ENCODE results near the gene FOSB. TPM values are rescaled to one million over a fixed set of nuclear protein-coding genes. Genes with fewer than 3 reads are reported as not detected.

Gene FOSB
- total and polyA plus RNA-seq, 2 experiments from 2014 or later: 8.3 to 11.9 TPM

- H3K79me2 ChIP-seq (ENCODE audit: insufficient read depth): no peaks in the 10 kb centered on the region
- H3F3A ChIP-seq (ENCODE audit: insufficient read depth): 0 out of 2 replicates have a peak, but pooled peaks cover 5% of the 10 kb centered on the region
- H3K27ac ChIP-seq: no peak overlapping the region
- H2AFZ ChIP-seq: peak overlapping the region; percentile 93
- peak overlapping the region; percentile 85 for H3K4me3 ChIP-seq
- H4K20me1 ChIP-seq (ENCODE audit: insufficient read depth): no peaks in the 10 kb centered on the region
- H3K36me3 ChIP-seq (ENCODE audit: low read depth): no peaks in the 10 kb centered on the region
- peak overlapping the region; percentile 91 for H3K4me2 ChIP-seq (ENCODE audit: unreplicated experiment)
- H3K4me1 ChIP-seq (ENCODE audit: insufficient read depth): no peaks in the 10 kb centered on the region; the same call in 1 of the 2 replicates
- H3K9ac ChIP-seq: peak overlapping the region; percentile 69
- 6 to 7% methylated on average over 27 to 35 of the region's 35 CpGs for WGBS, 2 experiments (ENCODE audit: low coverage in 1 of 2, low lambda C conversion rate in 2 of 2, missing lambda C conversion rate in 2 of 2)
- no peaks in the 10 kb centered on the region for H3K9me3 ChIP-seq (ENCODE audit: low read depth)
- TF ChIP-seq EZH2 (IDR thresholded peaks at IDR 0.05; ENCODE audit: insufficient read depth, poor library complexity, severe bottlenecking) (no peak), EZH2phosphoT487 (IDR thresholded peaks at IDR 0.05; ENCODE audit: insufficient read depth, low read depth) (no peak)
- in situ Hi-C loops (cut with MboI): no loop called here
- no peaks in the 10 kb centered on the region for H3K27me3 ChIP-seq (replicated peaks; ENCODE audit: insufficient read depth)
- peak; percentile 98 for DNase-seq
- H3K9me2 ChIP-seq (ENCODE audit: insufficient read depth): no peaks in the 10 kb centered on the region
Observed at GRCh38 chr19:45485305-45486077, 17.7 kb downstream of the FOSB start.

DNA sequence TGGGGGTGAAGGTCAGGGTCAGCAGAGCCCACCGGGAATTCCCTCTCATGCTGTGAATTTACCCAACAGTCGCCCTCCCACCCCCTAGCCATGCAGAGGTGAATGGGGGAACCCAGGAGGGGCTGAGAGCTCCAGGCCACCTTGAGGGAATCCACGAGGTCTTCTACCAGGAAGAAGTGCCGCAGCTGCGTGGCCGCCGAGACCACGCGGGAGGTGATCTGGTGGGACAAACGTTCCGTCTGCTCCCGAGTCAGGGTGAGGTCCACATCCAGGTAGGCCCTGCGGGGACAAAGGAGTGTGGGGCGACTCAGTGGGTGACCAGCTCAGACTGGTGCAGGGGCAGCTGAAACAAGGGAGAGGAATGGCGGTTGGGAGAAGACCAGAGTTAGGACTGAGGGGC lies 20.9 kb downstream of the FOSB start:
- H3F3A ChIP-seq (ENCODE audit: insufficient read depth): 0 out of 2 replicates have a peak, but pooled peaks cover 5% of the 10 kb centered on the region
- no peaks in the 10 kb centered on the region; the same call in 1 of the 2 replicates for H3K4me1 ChIP-seq (ENCODE audit: insufficient read depth)
- TF ChIP-seq EZH2 (IDR thresholded peaks at IDR 0.05; ENCODE audit: insufficient read depth, poor library complexity, severe bottlenecking): no peak
- TF ChIP-seq EZH2phosphoT487 (IDR thresholded peaks at IDR 0.05; ENCODE audit: insufficient read depth, low read depth): no peak
- WGBS, 2 experiments (ENCODE audit: low coverage in 1 of 2, low lambda C conversion rate in 2 of 2, missing lambda C conversion rate in 2 of 2): 89 to 92% methylated on average over 15 of the region's 15 CpGs
- H3K27me3 ChIP-seq (replicated peaks; ENCODE audit: insufficient read depth): no peaks in the 10 kb centered on the region
- H3K36me3 ChIP-seq (ENCODE audit: low read depth): no peaks in the 10 kb centered on the region
- H3K9ac ChIP-seq: no peak overlapping the region
- H3K9me3 ChIP-seq (ENCODE audit: low read depth): no peaks in the 10 kb centered on the region
- no peaks in the 10 kb centered on the region for H3K79me2 ChIP-seq (ENCODE audit: insufficient read depth)
- H3K4me3 ChIP-seq: no peak overlapping the region
- H4K20me1 ChIP-seq (ENCODE audit: insufficient read depth): no peaks in the 10 kb centered on the region
- H3K27ac ChIP-seq: no peak overlapping the region
- no peak for DNase-seq
- in situ Hi-C loops (cut with MboI): no loop called here
- H2AFZ ChIP-seq: no peak overlapping the region
- H3K9me2 ChIP-seq (ENCODE audit: insufficient read depth): no peaks in the 10 kb centered on the region
- H3K4me2 ChIP-seq (ENCODE audit: unreplicated experiment): no peak overlapping the region

- Histone ChIP-seq H3F3A (ENCODE audit: insufficient read depth) (0 out of 2 replicates have a peak, but pooled peaks cover 3% of the 10 kb centered on the region), H3K27me3 (replicated peaks; ENCODE audit: insufficient read depth) (no peaks in the 10 kb centered on the region), H3K27ac (no peak overlapping the region), H3K79me2 (ENCODE audit: insufficient read depth) (no peaks in the 10 kb centered on the region), H2AFZ (no peak overlapping the region), H3K9me2 (ENCODE audit: insufficient read depth) (no peaks in the 10 kb centered on the region), H3K4me3 (no peak overlapping the region), H3K36me3 (ENCODE audit: low read depth) (no peaks in the 10 kb centered on the region), H3K4me1 (ENCODE audit: insufficient read depth) (no peaks in the 10 kb centered on the region; the same call in 1 of the 2 replicates), H3K9ac (no peak overlapping the region), H3K4me2 (ENCODE audit: unreplicated experiment) (no peak overlapping the region), H3K9me3 (ENCODE audit: low read depth) (no peaks in the 10 kb centered on the region), H4K20me1 (ENCODE audit: insufficient read depth) (no peaks in the 10 kb centered on the region)
- TF ChIP-seq EZH2phosphoT487 (IDR thresholded peaks at IDR 0.05; ENCODE audit: insufficient read depth, low read depth) (no peak), EZH2 (IDR thresholded peaks at IDR 0.05; ENCODE audit: insufficient read depth, poor library complexity, severe bottlenecking) (no peak)
- no peak for DNase-seq
- in situ Hi-C loops (cut with MboI): no loop called here
- 83 to 84% methylated on average over 20 of the region's 20 CpGs for WGBS, 2 experiments (ENCODE audit: low coverage in 1 of 2, low lambda C conversion rate in 2 of 2, missing lambda C conversion rate in 2 of 2)
Observed at GRCh38 chr19:45489216-45489855, 21.5 kb downstream of the FOSB start.

GRCh38 chr19:45492137-45492626 lies 24.4 kb downstream of the FOSB start:
- TF ChIP-seq EZH2phosphoT487 (IDR thresholded peaks at IDR 0.05; ENCODE audit: insufficient read depth, low read depth) (no peak), EZH2 (IDR thresholded peaks at IDR 0.05; ENCODE audit: insufficient read depth, poor library complexity, severe bottlenecking) (no peak)
- peak overlapping the region; percentile 87 for H3K4me2 ChIP-seq (ENCODE audit: unreplicated experiment)
- no peaks in the 10 kb centered on the region for H3K27me3 ChIP-seq (replicated peaks; ENCODE audit: insufficient read depth)
- no peak overlapping the region for H2AFZ ChIP-seq
- in situ Hi-C loops (cut with MboI): no loop called here
- no peaks in the 10 kb centered on the region for H3K36me3 ChIP-seq (ENCODE audit: low read depth)
- H3K9ac ChIP-seq: no peak overlapping the region
- H3F3A ChIP-seq (ENCODE audit: insufficient read depth): no peaks in the 10 kb centered on the region
- H4K20me1 ChIP-seq (ENCODE audit: insufficient read depth): no peaks in the 10 kb centered on the region
- no peaks in the 10 kb centered on the region for H3K9me2 ChIP-seq (ENCODE audit: insufficient read depth)
- H3K79me2 ChIP-seq (ENCODE audit: insufficient read depth): no peaks in the 10 kb centered on the region
- H3K27ac ChIP-seq: no peak overlapping the region
- DNase-seq: no peak
- H3K4me3 ChIP-seq: peak overlapping the region; percentile 77; the same call in 1 of the 2 replicates
- 79 to 82% methylated on average over 5 of the region's 5 CpGs for WGBS, 2 experiments (ENCODE audit: low coverage in 1 of 2, low lambda C conversion rate in 2 of 2, missing lambda C conversion rate in 2 of 2)
- H3K4me1 ChIP-seq (ENCODE audit: insufficient read depth): 0 out of 2 replicates have a peak, but pooled peaks cover 1% of the 10 kb centered on the region
- no peaks in the 10 kb centered on the region for H3K9me3 ChIP-seq (ENCODE audit: low read depth)
